ENCODE results near the gene SIL1. TPM values are rescaled to one million over a fixed set of nuclear protein-coding genes. Genes with fewer than 3 reads are reported as not detected.

The SIL1 gene
- total and polyA plus RNA-seq, 8 donors, result 22.2 to 83.6 (median 33.4) TPM

- TF ChIP-seq EP300 (IDR thresholded peaks at IDR 0.05), result no peak
- TF ChIP-seq CTCF (IDR thresholded peaks at IDR 0.05), result no peak
- TF ChIP-seq POLR2AphosphoS5 (IDR thresholded peaks at IDR 0.05), result no peak
- no peak for TF ChIP-seq POLR2A (IDR thresholded peaks at IDR 0.05)
- WGBS, 5 donors, result 89 to 95% (median 90%) methylated on average over 2 of the region's 2 CpGs
These were observed 256.1 kb downstream of the SIL1 start for GRCh38 chr5:138942066-138942465.

GRCh38 chr5:138938526-138938925, 259.6 kb downstream of the SIL1 start:
- no peaks in the 10 kb centered on the region for H3K27me3 ChIP-seq
- DNase-seq, result no peak
- intact Hi-C loops (cut with DNase I; ENCODE audit: low total_unique reads), result no loop called here
- no peak overlapping the region for H3K27ac ChIP-seq
- no peaks in the 10 kb centered on the region for H3K4me1 ChIP-seq
- peaks cover 14 to 44% (median 38%) of the 10 kb centered on the region in 4 donors for H3K36me3 ChIP-seq
- H3K4me3 ChIP-seq, result no peak overlapping the region
- no peaks in the 10 kb centered on the region for H3K9me3 ChIP-seq
- TF ChIP-seq EP300 (IDR thresholded peaks at IDR 0.05) (no peak), POLR2AphosphoS5 (IDR thresholded peaks at IDR 0.05) (no peak), POLR2A (IDR thresholded peaks at IDR 0.05) (no peak), CTCF (IDR thresholded peaks at IDR 0.05) (no peak)
- WGBS, 5 donors, result 53 to 72% (median 60%) methylated on average over 5 of the region's 5 CpGs

More at GRCh38 chr5:138942066-138942465, 256.1 kb downstream of the SIL1 start:
- intact Hi-C loops (cut with DNase I; ENCODE audit: low total_unique reads), result no loop called here
- Histone ChIP-seq H3K9me3 (no peaks in the 10 kb centered on the region), H3K4me1 (peaks cover 0 to 3% (median 0%) of the 10 kb centered on the region in 4 donors), H3K27me3 (no peaks in the 10 kb centered on the region), H3K36me3 (peaks cover 2 to 40% (median 22%) of the 10 kb centered on the region in 4 donors), H3K4me3 (no peak overlapping the region), H3K27ac (no peak overlapping the region)
- no peak for DNase-seq

GRCh38 chr5:138937392-138938387, 260.5 kb downstream of the SIL1 start:
- Histone ChIP-seq H3K4me1 (no peaks in the 10 kb centered on the region), H3K36me3 (peaks cover 23 to 52% (median 46%) of the 10 kb centered on the region in 4 donors), H3K9me3 (no peaks in the 10 kb centered on the region), H3K27me3 (no peaks in the 10 kb centered on the region), H3K4me3 (no peak overlapping the region), H3K27ac (peak overlapping the region in 1 of 5 donors; percentile 25)
- TF ChIP-seq POLR2AphosphoS5 (IDR thresholded peaks at IDR 0.05) (no peak), CTCF (IDR thresholded peaks at IDR 0.05) (no peak), POLR2A (IDR thresholded peaks at IDR 0.05) (no peak), EP300 (IDR thresholded peaks at IDR 0.05) (no peak)
- peak in 1 of 2 donors; percentile 24 for DNase-seq
- WGBS, 5 donors, result 85 to 89% (median 87%) methylated on average over 23 to 25 of the region's 25 CpGs
- intact Hi-C loops (cut with DNase I; ENCODE audit: low total_unique reads), result no loop called here

GRCh38 chr5:138936968-138937345, 261.2 kb downstream of the SIL1 start:
- Histone ChIP-seq H3K27me3 (no peaks in the 10 kb centered on the region), H3K9me3 (no peaks in the 10 kb centered on the region), H3K27ac (peak overlapping the region in 2 of 5 donors; percentile 1 to 25), H3K36me3 (peaks cover 30 to 59% (median 52%) of the 10 kb centered on the region in 4 donors), H3K4me1 (no peaks in the 10 kb centered on the region), H3K4me3 (no peak overlapping the region)
- intact Hi-C loops (cut with DNase I; ENCODE audit: low total_unique reads), result no loop called here
- WGBS, 5 donors, result 47 to 94% (median 67%) methylated on average over 2 of the region's 2 CpGs
- TF ChIP-seq POLR2A (IDR thresholded peaks at IDR 0.05) (no peak), POLR2AphosphoS5 (IDR thresholded peaks at IDR 0.05) (no peak), CTCF (IDR thresholded peaks at IDR 0.05) (no peak), EP300 (IDR thresholded peaks at IDR 0.05) (no peak)
- DNase-seq, result no peak
